ENCODE data around the gene MON2. TPM values are rescaled to one million over a fixed set of nuclear protein-coding genes. Genes with fewer than 3 reads are reported as not detected.

MON2 gene
- total RNA-seq, 1 donor from 2014 or later, result 21.3 TPM

- Histone ChIP-seq H3K36me3 (ENCODE audit: control insufficient read depth, insufficient read depth, low read length) (no peaks in the 10 kb centered on the region), H3K4me3 (ENCODE audit: low read depth, low read length) (no peak overlapping the region), H3K27me3 (ENCODE audit: control insufficient read depth, insufficient read depth, low read length) (no peaks in the 10 kb centered on the region)
- FAIRE-seq (no peak), DNase-seq (ENCODE audit: low read depth) (no peak)
- TF ChIP-seq CTCF (IDR thresholded peaks at IDR 0.05; ENCODE audit: insufficient read depth, low read length, severe bottlenecking), result no peak
Measured at GRCh38 chr12:62605981-62606380, 139.4 kb downstream of the MON2 start.

- no peak for DNase-seq (ENCODE audit: low read depth)
- H3K36me3 ChIP-seq (ENCODE audit: control insufficient read depth, insufficient read depth, low read length), result no peaks in the 10 kb centered on the region
- FAIRE-seq, result no peak
- TF ChIP-seq CTCF (IDR thresholded peaks at IDR 0.05; ENCODE audit: insufficient read depth, low read length, severe bottlenecking), result no peak
- H3K27me3 ChIP-seq (ENCODE audit: control insufficient read depth, insufficient read depth, low read length), result no peaks in the 10 kb centered on the region
- no peak overlapping the region for H3K4me3 ChIP-seq (ENCODE audit: low read depth, low read length)
Measured at GRCh38 chr12:62606654-62607053, 140.0 kb downstream of the MON2 start.

- no peaks in the 10 kb centered on the region for H3K36me3 ChIP-seq (ENCODE audit: control insufficient read depth, insufficient read depth, low read length)
- TF ChIP-seq CTCF (IDR thresholded peaks at IDR 0.05; ENCODE audit: insufficient read depth, low read length, severe bottlenecking), result no peak
- DNase-seq (ENCODE audit: low read depth) (no peak), FAIRE-seq (no peak)
- no peak overlapping the region for H3K4me3 ChIP-seq (ENCODE audit: low read depth, low read length)
- no peaks in the 10 kb centered on the region for H3K27me3 ChIP-seq (ENCODE audit: control insufficient read depth, insufficient read depth, low read length)
Measured at GRCh38 chr12:62613081-62613480, 146.5 kb downstream of the MON2 start.

- DNase-seq (ENCODE audit: low read depth), result peak; percentile 70
- Histone ChIP-seq H3K27me3 (ENCODE audit: control insufficient read depth, insufficient read depth, low read length) (no peaks in the 10 kb centered on the region), H3K36me3 (ENCODE audit: control insufficient read depth, insufficient read depth, low read length) (no peaks in the 10 kb centered on the region), H3K4me3 (ENCODE audit: low read depth, low read length) (no peak overlapping the region)
- no peak for TF ChIP-seq CTCF (IDR thresholded peaks at IDR 0.05; ENCODE audit: insufficient read depth, low read length, severe bottlenecking)
- no peak for FAIRE-seq
Measured at GRCh38 chr12:62618319-62618718, 151.7 kb downstream of the MON2 start.

- Histone ChIP-seq H3K36me3 (ENCODE audit: control insufficient read depth, insufficient read depth, low read length) (no peaks in the 10 kb centered on the region), H3K4me3 (ENCODE audit: low read depth, low read length) (no peak overlapping the region), H3K27me3 (ENCODE audit: control insufficient read depth, insufficient read depth, low read length) (no peaks in the 10 kb centered on the region)
- DNase-seq (ENCODE audit: low read depth) (no peak), FAIRE-seq (no peak)
- no peak for TF ChIP-seq CTCF (IDR thresholded peaks at IDR 0.05; ENCODE audit: insufficient read depth, low read length, severe bottlenecking)
Measured at GRCh38 chr12:62618930-62619329, 152.3 kb downstream of the MON2 start.

GRCh38 chr12:62621101-62621638 is 154.5 kb downstream of the MON2 start:
- H3K27me3 ChIP-seq (ENCODE audit: control insufficient read depth, insufficient read depth, low read length), result no peaks in the 10 kb centered on the region
- no peak for TF ChIP-seq CTCF (IDR thresholded peaks at IDR 0.05; ENCODE audit: insufficient read depth, low read length, severe bottlenecking)
- H3K36me3 ChIP-seq (ENCODE audit: control insufficient read depth, insufficient read depth, low read length), result no peaks in the 10 kb centered on the region
- no peak overlapping the region for H3K4me3 ChIP-seq (ENCODE audit: low read depth, low read length)
- DNase-seq (ENCODE audit: low read depth) (peak; percentile 66), FAIRE-seq (no peak)
